ENCODE results near the gene CDC42BPA. TPM values are rescaled to one million over a fixed set of nuclear protein-coding genes. Genes with fewer than 3 reads are reported as not detected.
"Not testable (repeated sequence)": the region's sequence is repeated elsewhere in the genome, so short reads cannot be mapped to it uniquely, and the experiment has no call there.

The CDC42BPA gene
- total RNA-seq, 2 experiments from 2014 or later = 6.0 to 7.8 TPM

GRCh38 chr1:227300682-227301081 is 17.6 kb downstream of the CDC42BPA start:
- H3K4me1 Mint-ChIP-seq = no peaks in the 10 kb centered on the region
- intact Hi-C loops (cut with DNase I, micrococcal nuclease) = no loop called here
- no peaks in the 10 kb centered on the region for H3K9me3 Mint-ChIP-seq (ENCODE audit: low read depth)
- DNase-seq (no peak), ATAC-seq (no peak)
- peaks cover 2% of the 10 kb centered on the region for H3K27me3 Mint-ChIP-seq
- no peaks in the 10 kb centered on the region for H3K36me3 Mint-ChIP-seq (ENCODE audit: low read depth)
- H3K27ac Mint-ChIP-seq = no peak overlapping the region
- no peak overlapping the region for H3K4me3 Mint-ChIP-seq
- CTCF ChIA-PET = no interaction called here
- POLR2A ChIA-PET = no interaction called here

DNA sequence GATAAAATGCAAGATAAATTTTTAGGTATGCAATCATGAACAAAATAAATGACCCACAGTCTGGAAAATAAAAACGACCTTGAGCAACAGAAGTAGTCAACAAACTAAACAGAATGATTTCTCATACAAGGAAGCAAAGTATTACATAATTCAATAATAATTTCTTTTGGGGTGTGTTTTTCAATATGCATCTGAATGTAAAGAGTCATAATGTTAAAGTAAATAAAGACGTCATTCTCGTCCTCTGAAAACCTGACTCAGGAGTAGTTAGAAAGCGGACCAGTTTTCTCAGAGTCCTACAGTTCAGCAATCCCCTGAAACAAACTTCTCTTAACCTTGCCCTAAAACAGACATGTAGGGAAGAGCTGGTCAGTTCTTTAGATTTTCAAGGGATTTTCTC is 18.6 kb downstream of the CDC42BPA start:
- ATAC-seq = no peak
- intact Hi-C loops (cut with DNase I, micrococcal nuclease) = no loop called here
- ChIA-PET POLR2A (no interaction called here), CTCF (interaction anchor here (0.8 to 1.6 kb wide), 2 partner anchors 17 kb away, joined by 3 read pairs; no protein-coding TSS in a partner anchor)
- Mint-ChIP-seq H3K36me3 (ENCODE audit: low read depth) (no peaks in the 10 kb centered on the region), H3K27me3 (no peaks in the 10 kb centered on the region), H3K4me3 (no peak overlapping the region), H3K4me1 (no peaks in the 10 kb centered on the region), H3K9me3 (ENCODE audit: low read depth) (no peaks in the 10 kb centered on the region), H3K27ac (no peak overlapping the region)
- DNase-seq = no peak

DNA sequence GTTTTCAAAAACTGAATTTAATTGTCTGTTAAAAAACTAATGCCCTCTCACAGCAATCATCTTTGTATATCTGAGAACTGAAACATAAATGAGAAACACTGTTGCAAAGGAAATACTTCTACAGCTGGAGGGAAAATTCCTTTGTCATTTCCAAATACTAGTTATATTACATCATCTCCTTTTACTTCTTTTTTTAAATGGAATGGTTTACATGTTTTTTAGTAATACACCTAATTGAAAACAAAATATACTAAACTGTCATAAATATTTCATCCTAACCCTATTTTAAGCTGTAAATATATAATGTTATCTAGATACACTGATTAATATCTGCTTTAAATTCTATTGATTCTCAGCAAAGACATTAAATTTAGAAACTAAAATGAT is 19.1 kb downstream of the CDC42BPA start:
- H3K4me1 Mint-ChIP-seq = no peaks in the 10 kb centered on the region
- no peak overlapping the region for H3K4me3 Mint-ChIP-seq
- DNase-seq = no peak
- intact Hi-C loops (cut with DNase I, micrococcal nuclease) = no loop called here
- ChIA-PET CTCF (interaction anchor here (0.8 to 1.6 kb wide), 2 partner anchors 16 to 18 kb away, joined by 3 read pairs; no protein-coding TSS in a partner anchor), POLR2A (no interaction called here)
- no peak for ATAC-seq
- no peak overlapping the region for H3K27ac Mint-ChIP-seq
- no peaks in the 10 kb centered on the region for H3K9me3 Mint-ChIP-seq (ENCODE audit: low read depth)
- H3K27me3 Mint-ChIP-seq = no peaks in the 10 kb centered on the region
- H3K36me3 Mint-ChIP-seq (ENCODE audit: low read depth) = no peaks in the 10 kb centered on the region

DNA sequence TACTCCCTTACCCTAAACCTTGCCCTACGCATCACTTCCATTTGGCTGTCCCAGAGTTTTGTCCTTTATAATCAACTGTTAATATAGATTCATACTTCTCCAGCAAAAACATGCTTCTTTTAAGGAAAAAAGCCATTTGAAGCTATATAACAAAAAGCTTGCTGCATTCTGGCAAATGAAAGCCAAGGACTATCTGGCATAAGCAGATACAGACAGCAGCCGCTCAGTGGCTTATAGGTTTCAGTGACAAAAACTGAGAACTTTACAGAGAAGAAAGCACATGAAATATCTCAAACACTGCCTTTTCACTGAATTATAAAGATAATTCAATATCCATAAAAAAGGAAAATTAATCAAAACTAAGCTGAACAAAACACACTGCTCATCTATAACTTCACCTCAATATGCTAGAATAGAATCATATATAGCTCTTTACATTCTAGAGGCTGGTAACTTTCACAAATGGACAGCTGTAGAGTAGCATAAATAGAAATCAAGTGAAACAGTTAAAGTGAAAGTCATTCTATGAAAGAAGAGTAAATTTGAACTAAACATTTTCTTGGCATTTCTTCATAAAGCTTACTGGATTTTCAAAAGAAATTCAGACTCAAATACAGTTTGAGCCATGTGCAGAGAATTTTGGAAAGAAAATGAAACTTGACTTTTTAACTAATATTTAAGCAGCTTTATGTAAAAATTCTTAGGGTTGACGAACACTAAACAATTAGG is 19.6 kb downstream of the CDC42BPA start:
- ChIA-PET POLR2A (no interaction called here), CTCF (interaction anchor here (0.7 to 1.6 kb wide), 3 partner anchors 15 to 18 kb away, joined by 3 read pairs; no protein-coding TSS in a partner anchor)
- no peaks in the 10 kb centered on the region for H3K9me3 Mint-ChIP-seq (ENCODE audit: low read depth)
- no peaks in the 10 kb centered on the region for H3K36me3 Mint-ChIP-seq (ENCODE audit: low read depth)
- no peaks in the 10 kb centered on the region for H3K4me1 Mint-ChIP-seq
- intact Hi-C loops (cut with DNase I, micrococcal nuclease) = no loop called here
- no peaks in the 10 kb centered on the region for H3K27me3 Mint-ChIP-seq
- H3K4me3 Mint-ChIP-seq = no peak overlapping the region
- DNase-seq = no peak
- ATAC-seq = no peak
- no peak overlapping the region for H3K27ac Mint-ChIP-seq

GRCh38 chr1:227297073-227297793 is 21.1 kb downstream of the CDC42BPA start:
- ATAC-seq (peak; percentile 12), DNase-seq (no peak)
- Mint-ChIP-seq H3K36me3 (ENCODE audit: low read depth) (no peaks in the 10 kb centered on the region), H3K27ac (no peak overlapping the region), H3K4me1 (no peaks in the 10 kb centered on the region), H3K9me3 (ENCODE audit: low read depth) (no peaks in the 10 kb centered on the region), H3K27me3 (no peaks in the 10 kb centered on the region), H3K4me3 (no peak overlapping the region)
- ChIA-PET POLR2A (no interaction called here), CTCF (no interaction called here)
- intact Hi-C loops (cut with DNase I, micrococcal nuclease) = no loop called here

- no peak overlapping the region for H3K4me3 Mint-ChIP-seq
- no peak for ATAC-seq
- H3K27ac Mint-ChIP-seq = no peak overlapping the region
- ChIA-PET CTCF (no interaction called here), POLR2A (no interaction called here)
- H3K36me3 Mint-ChIP-seq (ENCODE audit: low read depth) = no peaks in the 10 kb centered on the region
- intact Hi-C loops (cut with DNase I, micrococcal nuclease) = no loop called here
- H3K27me3 Mint-ChIP-seq = no peaks in the 10 kb centered on the region
- no peaks in the 10 kb centered on the region for H3K4me1 Mint-ChIP-seq
- no peaks in the 10 kb centered on the region for H3K9me3 Mint-ChIP-seq (ENCODE audit: low read depth)
- DNase-seq = no peak
Observed at GRCh38 chr1:227295609-227296008, 22.7 kb downstream of the CDC42BPA start.

DNA sequence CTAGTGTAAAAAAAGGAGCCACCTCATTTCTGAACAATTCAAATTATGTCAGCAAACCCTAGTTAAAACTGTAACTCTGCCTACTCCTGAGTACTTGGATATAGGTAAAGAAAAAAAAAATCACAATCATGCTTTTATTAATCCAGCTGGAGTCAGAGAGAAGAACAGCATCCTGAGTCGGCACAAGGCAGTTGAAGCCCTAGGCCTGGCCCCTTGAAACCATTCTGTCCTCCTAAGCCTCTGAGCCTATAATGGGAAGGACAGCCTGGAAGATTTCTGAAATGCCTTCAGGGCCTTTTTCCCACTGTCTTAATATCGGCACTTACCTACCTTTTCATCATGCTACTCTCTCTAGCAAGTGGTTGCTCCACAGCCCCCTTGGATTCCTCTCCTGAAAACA is 32.5 kb downstream of the CDC42BPA start:
- CTCF ChIA-PET = interaction anchor here (0.6 kb wide), 1 partner anchor 784 kb away, joined by 3 read pairs; no protein-coding TSS in a partner anchor

DNA sequence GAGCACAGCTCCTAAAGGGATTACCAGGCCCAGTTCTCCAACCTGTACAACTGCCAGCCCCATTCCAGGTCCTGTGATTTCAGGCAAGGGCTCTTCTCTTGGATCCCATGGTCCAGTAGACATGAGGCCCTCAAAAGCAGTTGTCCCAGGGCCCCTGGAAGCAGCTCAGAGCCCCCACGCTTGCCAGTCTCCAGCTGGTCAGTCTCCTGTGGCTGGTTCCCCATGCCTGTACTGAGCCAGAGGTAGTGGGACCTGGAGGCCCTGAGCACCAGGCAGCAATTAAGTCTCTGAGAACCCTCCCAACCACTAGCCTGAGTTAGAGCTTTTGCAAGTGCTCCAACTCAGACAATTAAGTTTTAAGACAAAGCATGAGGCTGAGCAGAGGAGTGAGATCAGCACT is 36.9 kb downstream of the CDC42BPA start:
- no peaks in the 10 kb centered on the region for H3K4me1 Mint-ChIP-seq
- H3K9me3 Mint-ChIP-seq (ENCODE audit: low read depth) = peaks cover 14% of the 10 kb centered on the region
- H3K4me3 Mint-ChIP-seq = no peak overlapping the region
- ChIA-PET POLR2A (no interaction called here), CTCF (no interaction called here)
- ATAC-seq (no peak), DNase-seq (no peak)
- H3K27ac Mint-ChIP-seq = no peak overlapping the region
- no peaks in the 10 kb centered on the region for H3K36me3 Mint-ChIP-seq (ENCODE audit: low read depth)
- H3K27me3 Mint-ChIP-seq = no peaks in the 10 kb centered on the region
- intact Hi-C loops (cut with DNase I, micrococcal nuclease) = no loop called here

More for the DNA sequence above, 32.5 kb downstream of the CDC42BPA start:
- POLR2A ChIA-PET = no interaction called here
- peaks cover 17% of the 10 kb centered on the region for H3K9me3 Mint-ChIP-seq (ENCODE audit: low read depth)
- intact Hi-C loops (cut with DNase I, micrococcal nuclease) = no loop called here
- no peaks in the 10 kb centered on the region for H3K36me3 Mint-ChIP-seq (ENCODE audit: low read depth)
- H3K4me1 Mint-ChIP-seq = no peaks in the 10 kb centered on the region
- peaks cover 3% of the 10 kb centered on the region for H3K27me3 Mint-ChIP-seq
- ATAC-seq (no peak), DNase-seq (no peak)
- H3K27ac Mint-ChIP-seq = no peak overlapping the region
- H3K4me3 Mint-ChIP-seq = no peak overlapping the region

- Mint-ChIP-seq H3K4me3 (no peak overlapping the region), H3K36me3 (ENCODE audit: low read depth) (no peaks in the 10 kb centered on the region), H3K27ac (no peak overlapping the region), H3K27me3 (no peaks in the 10 kb centered on the region), H3K9me3 (ENCODE audit: low read depth) (peaks cover 8% of the 10 kb centered on the region), H3K4me1 (no peaks in the 10 kb centered on the region)
- intact Hi-C loops (cut with DNase I, micrococcal nuclease) = no loop called here
- ATAC-seq (no peak), DNase-seq (no peak)
- POLR2A ChIA-PET = no interaction called here
- CTCF ChIA-PET = no interaction called here
Observed at GRCh38 chr1:227280836-227281235, 37.5 kb downstream of the CDC42BPA start.

DNA sequence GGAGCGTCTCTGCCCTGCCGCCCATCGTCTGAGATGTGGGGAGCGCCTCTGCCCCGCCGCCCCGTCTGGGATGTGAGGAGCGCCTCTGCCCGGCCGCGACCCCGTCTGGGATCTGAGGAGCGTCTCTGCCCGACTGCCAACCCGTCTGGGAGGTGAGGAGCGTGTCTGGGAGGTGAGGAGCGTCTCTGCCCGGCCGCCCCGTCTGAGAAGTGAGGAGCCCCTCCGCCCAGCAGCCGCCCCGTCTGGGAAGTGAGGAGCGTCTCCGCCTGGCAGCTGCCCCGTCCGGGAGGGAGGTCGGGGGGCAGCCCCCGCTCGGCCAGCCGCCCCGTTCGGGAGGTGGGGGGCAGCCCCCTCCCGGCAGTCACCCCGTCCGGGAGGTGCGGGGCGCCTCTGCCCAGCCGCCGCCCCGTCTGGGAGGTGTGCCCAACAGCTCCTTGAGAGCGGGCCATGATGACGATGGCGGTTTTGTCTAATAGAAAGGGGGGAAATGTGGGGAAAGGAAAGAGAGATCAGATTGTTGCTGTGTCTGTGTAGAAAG is 42.1 kb downstream of the CDC42BPA start:
- H3K4me1 Mint-ChIP-seq; H3K27ac Mint-ChIP-seq; POLR2A ChIA-PET; H3K4me3 Mint-ChIP-seq; H3K36me3 Mint-ChIP-seq (ENCODE audit: low read depth); H3K27me3 Mint-ChIP-seq; ATAC-seq; intact Hi-C loops (cut with DNase I, micrococcal nuclease); DNase-seq; H3K9me3 Mint-ChIP-seq (ENCODE audit: low read depth); CTCF ChIA-PET: not testable (repeated sequence)

- Mint-ChIP-seq H3K4me1 (no peaks in the 10 kb centered on the region), H3K9me3 (ENCODE audit: low read depth) (no peaks in the 10 kb centered on the region), H3K27ac (no peak overlapping the region), H3K27me3 (peaks cover 3% of the 10 kb centered on the region), H3K4me3 (no peak overlapping the region), H3K36me3 (ENCODE audit: low read depth) (no peaks in the 10 kb centered on the region)
- DNase-seq = no peak
- POLR2A ChIA-PET = no interaction called here
- ATAC-seq = no peak
- intact Hi-C loops (cut with DNase I, micrococcal nuclease) = no loop called here
- CTCF ChIA-PET = no interaction called here
Observed at GRCh38 chr1:227273557-227273956, 44.7 kb downstream of the CDC42BPA start.

- ATAC-seq (no peak), DNase-seq (no peak)
- no peaks in the 10 kb centered on the region for H3K9me3 Mint-ChIP-seq (ENCODE audit: low read depth)
- H3K4me1 Mint-ChIP-seq = no peaks in the 10 kb centered on the region
- no peak overlapping the region for H3K4me3 Mint-ChIP-seq
- ChIA-PET POLR2A (no interaction called here), CTCF (no interaction called here)
- intact Hi-C loops (cut with DNase I, micrococcal nuclease) = no loop called here
- H3K27me3 Mint-ChIP-seq = peaks cover 6% of the 10 kb centered on the region
- H3K36me3 Mint-ChIP-seq (ENCODE audit: low read depth) = no peaks in the 10 kb centered on the region
- no peak overlapping the region for H3K27ac Mint-ChIP-seq
Observed at GRCh38 chr1:227272428-227272827, 45.9 kb downstream of the CDC42BPA start.
